Adrenal gland (tissue), 12 donors: ENCODE data around the gene CFAP97. TPM values are rescaled to one million over a fixed set of nuclear protein-coding genes. Genes with fewer than 3 reads are reported as not detected.

Experiments
- DNase-seq, 7 donors: peaks; one replicate each; pipeline ENCODE4 v3.0.0-alpha.2; 2019 to 2020
- H3K27ac ChIP-seq, 5 donors: fragments of 200-600 bp; sonication (generic) in 4 of 5; 1 replicate in 3 of 5; 2 replicates in 2 of 5; pipeline versions ENCODE4 v1.5.1 to v1.8.0; 2016 to 2020; ENCODE audit warnings: mild to moderate bottlenecking in 1 of 5
- H3K27me3 ChIP-seq: fragments of 200-600 bp; 2 replicates; pipeline ENCODE4 v1.8.0; 2021
- H3K36me3 ChIP-seq, 2 donors: fragments of 200-600 bp; replicated peaks in 1 of 2; 1 replicate in 1 of 2; 2 replicates in 1 of 2; pipeline versions ENCODE4 v1.5.1 to v1.8.0; 2018 to 2022
- H3K4me1 ChIP-seq, 2 donors: fragments of 200-600 bp; replicated peaks in 1 of 2; 1 replicate in 1 of 2; 2 replicates in 1 of 2; pipeline versions ENCODE4 v1.5.1 to v1.8.0; 2018 to 2021
- H3K4me3 ChIP-seq, 4 donors: fragments of 200-600 bp; sonication (generic) in 3 of 4; one replicate each; pipeline ENCODE4 v1.5.1; 2016 to 2018
- H3K9me3 ChIP-seq, 3 donors: fragments of 200-600 bp; sonication (generic) in 1 of 3; replicated peaks in 1 of 3; 1 replicate in 2 of 3; 2 replicates in 1 of 3; pipeline versions ENCODE4 v1.5.1 to v1.8.0; 2016 to 2021
- POLR2A ChIP-seq, 2 donors: fragments of 450-650 bp; IDR thresholded peaks; one replicate each; pipeline ENCODE4 v1.6.1; 2017; ENCODE audit warnings: antibody characterized with exemption in 2 of 2, mild to moderate bottlenecking in 2 of 2, moderate library complexity in 1 of 2
- WGBS, 4 donors: extraction: QIAGEN DNeasy Blood & Tissue Kit in 2 of 4; methylation state at CpG; one replicate each; pipeline versions ENCODE4 v1.1.5 to v1.1.7; 2013 to 2017; 5-methylcytosine and 5-hydroxymethylcytosine counted together
- intact Hi-C, 2 donors: fragments of 100-400 bp; cut with DNase I; formaldehyde crosslinking; loops; one replicate each; pipeline versions ENCODE4 v1.14.1 to v1.15.0; 2022 to 2023
- polyA plus RNA-seq, 3 donors: library from polyadenylated mRNA; stranded (reverse); fragments of 200-250 nt in 2 of 3; fragments of 350-450 nt in 1 of 3; fragmentation: Illumina TruSeq in 1 of 3; extraction: RNeasy Lipid Tissue Mini Kit (QIAGEN cat#74804) in 1 of 3; gene quantifications; one replicate each; pipeline ENCODE4 v1.2.3, GENCODE V29; 2013 to 2014
- total RNA-seq, 9 donors: library from RNA; depleted of rRNA in 4 of 9; stranded (reverse); fragments of >200 nt in 4 of 9; fragments of 120-200 nt in 1 of 9; fragmentation: NEBNext Ultra II Directional in 1 of 9; extraction: Animal tissue kit (Norgen Biotek cat#: 25700) in 1 of 9; gene quantifications; one replicate each; pipeline versions ENCODE4 v1.1.0 to v1.2.4, GENCODE V29; 2013 to 2023
- TF ChIP-seq, protein P1 (sequence below), 6 experiments: fragments of 450-650 bp in 4 of 6; fragments of 200-600 bp in 2 of 6; sonication (generic) in 1 of 6; IDR thresholded peaks; 1 replicate in 5 of 6; 2 replicates in 1 of 6; pipeline versions ENCODE4 v1.5.1 to v1.8.0; 2016 to 2021; ENCODE audit warnings: antibody characterized with exemption in 6 of 6, mild to moderate bottlenecking in 2 of 6, moderate library complexity in 1 of 6
- donor health status: healthy with polysubstance abuse.
- donor health status: Bipolar disorder and iron deficiency.
- donor health status: DM: yes; HTN: yes; CAD: no.
- donor health status: DM: no; HTN: no; CAD: no.
- donor health status: DM: no; HTN: no; CAD: no.
- donor health status: DM: yes; HTN: yes; CAD: no.

CFAP97 gene
- total and polyA plus RNA-seq, 12 donors: 3.9 to 33.3 (median 25.4) TPM

- H3K36me3 ChIP-seq: no peaks in the 10 kb centered on the region
Observed at GRCh38 chr4:185235843-185236503, 32.2 kb upstream of the CFAP97 start.

GRCh38 chr4:185235119-185235842 is 31.5 kb upstream of the CFAP97 start:
- intact Hi-C loops: no loop called here
- no peaks in the 10 kb centered on the region for H3K36me3 ChIP-seq
- no peak overlapping the region for H3K4me3 ChIP-seq
- peaks cover 9 to 19% of the 10 kb centered on the region in 2 donors for H3K4me1 ChIP-seq
- DNase-seq: no peak
- 80 to 93% (median 88%) methylated on average over 7 of the region's 7 CpGs for WGBS, 4 donors
- H3K9me3 ChIP-seq: no peaks in the 10 kb centered on the region
- no peak overlapping the region for H3K27ac ChIP-seq
- H3K27me3 ChIP-seq: no peaks in the 10 kb centered on the region
- TF ChIP-seq, protein P1, sequence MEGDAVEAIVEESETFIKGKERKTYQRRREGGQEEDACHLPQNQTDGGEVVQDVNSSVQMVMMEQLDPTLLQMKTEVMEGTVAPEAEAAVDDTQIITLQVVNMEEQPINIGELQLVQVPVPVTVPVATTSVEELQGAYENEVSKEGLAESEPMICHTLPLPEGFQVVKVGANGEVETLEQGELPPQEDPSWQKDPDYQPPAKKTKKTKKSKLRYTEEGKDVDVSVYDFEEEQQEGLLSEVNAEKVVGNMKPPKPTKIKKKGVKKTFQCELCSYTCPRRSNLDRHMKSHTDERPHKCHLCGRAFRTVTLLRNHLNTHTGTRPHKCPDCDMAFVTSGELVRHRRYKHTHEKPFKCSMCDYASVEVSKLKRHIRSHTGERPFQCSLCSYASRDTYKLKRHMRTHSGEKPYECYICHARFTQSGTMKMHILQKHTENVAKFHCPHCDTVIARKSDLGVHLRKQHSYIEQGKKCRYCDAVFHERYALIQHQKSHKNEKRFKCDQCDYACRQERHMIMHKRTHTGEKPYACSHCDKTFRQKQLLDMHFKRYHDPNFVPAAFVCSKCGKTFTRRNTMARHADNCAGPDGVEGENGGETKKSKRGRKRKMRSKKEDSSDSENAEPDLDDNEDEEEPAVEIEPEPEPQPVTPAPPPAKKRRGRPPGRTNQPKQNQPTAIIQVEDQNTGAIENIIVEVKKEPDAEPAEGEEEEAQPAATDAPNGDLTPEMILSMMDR (IDR thresholded peaks at IDR 0.05): no peak
- TF ChIP-seq POLR2A (IDR thresholded peaks at IDR 0.05): no peak

More at GRCh38 chr4:185235843-185236503, 32.2 kb upstream of the CFAP97 start:
- H3K9me3 ChIP-seq: no peaks in the 10 kb centered on the region
- H3K4me1 ChIP-seq: peaks cover 9 to 19% of the 10 kb centered on the region in 2 donors
- no peaks in the 10 kb centered on the region for H3K27me3 ChIP-seq
- intact Hi-C loops: no loop called here
- WGBS, 4 donors: 80 to 89% (median 87%) methylated on average over 7 of the region's 7 CpGs
- no peak for TF ChIP-seq POLR2A (IDR thresholded peaks at IDR 0.05)
- TF ChIP-seq, protein P1 (IDR thresholded peaks at IDR 0.05): no peak
- DNase-seq: no peak
- no peak overlapping the region for H3K4me3 ChIP-seq
- H3K27ac ChIP-seq: no peak overlapping the region

- WGBS, 4 donors: 51 to 59% (median 56%) methylated on average over 6 of the region's 6 CpGs
- TF ChIP-seq, protein P1 (IDR thresholded peaks at IDR 0.05): no peak
- no peak for TF ChIP-seq POLR2A (IDR thresholded peaks at IDR 0.05)
- Histone ChIP-seq H3K4me1 (peaks cover 9 to 24% of the 10 kb centered on the region in 2 donors), H3K4me3 (no peak overlapping the region), H3K36me3 (no peaks in the 10 kb centered on the region), H3K27me3 (no peaks in the 10 kb centered on the region), H3K27ac (no peak overlapping the region), H3K9me3 (no peaks in the 10 kb centered on the region)
- no peak for DNase-seq
- intact Hi-C loops: no loop called here
Observed at GRCh38 chr4:185232370-185232769, 28.6 kb upstream of the CFAP97 start.

DNA sequence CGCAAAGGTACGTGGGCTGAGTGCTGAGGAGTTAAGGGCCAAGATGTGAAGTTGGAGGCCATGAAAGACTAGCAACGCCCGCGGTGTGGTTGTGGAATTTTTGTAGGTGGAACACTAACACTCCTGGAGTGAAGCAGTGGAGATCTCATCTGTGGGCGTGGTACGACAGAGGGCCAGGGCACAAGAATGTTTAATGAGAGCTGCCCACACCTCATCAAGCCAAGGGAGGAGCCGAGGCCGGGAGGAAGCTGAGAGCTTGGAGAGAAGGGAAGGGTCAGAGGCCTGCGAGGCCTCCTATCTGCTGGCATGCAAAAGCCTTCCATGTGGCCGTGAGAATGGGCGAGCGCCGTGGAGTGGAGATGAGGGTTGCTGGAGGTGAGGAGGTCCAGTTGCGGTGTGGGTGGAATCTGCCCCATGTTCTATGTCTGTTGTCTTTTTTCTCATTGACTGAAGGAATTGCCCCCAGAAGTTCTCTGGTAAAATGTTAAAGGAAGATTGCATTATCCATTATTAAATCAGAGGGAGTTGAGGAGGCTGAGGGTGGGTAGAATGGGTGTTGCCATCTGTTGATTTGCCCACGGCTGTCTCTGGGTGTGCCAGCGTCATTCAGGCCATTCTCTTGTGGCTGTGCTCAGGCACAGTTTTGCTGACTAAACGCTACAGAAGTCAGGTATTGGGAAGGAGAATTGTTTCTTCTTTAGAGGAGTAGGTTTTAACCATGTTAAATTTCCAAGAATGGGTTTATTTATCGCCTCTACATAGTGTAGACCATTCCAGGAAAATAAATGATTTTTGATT is 25.4 kb upstream of the CFAP97 start:
- H3K4me3 ChIP-seq: no peak overlapping the region
- 88 to 95% (median 91%) methylated on average over 19 of the region's 19 CpGs for WGBS, 4 donors
- no peaks in the 10 kb centered on the region for H3K9me3 ChIP-seq
- no peak overlapping the region for H3K27ac ChIP-seq
- no peak for TF ChIP-seq POLR2A (IDR thresholded peaks at IDR 0.05)
- TF ChIP-seq, protein P1 (IDR thresholded peaks at IDR 0.05): no peak
- peaks cover 14 to 21% of the 10 kb centered on the region in 2 donors for H3K4me1 ChIP-seq
- H3K36me3 ChIP-seq: no peaks in the 10 kb centered on the region
- DNase-seq: no peak
- intact Hi-C loops: no loop called here
- no peaks in the 10 kb centered on the region for H3K27me3 ChIP-seq
